CD4-positive, alpha-beta T cell treated with Interleukin-15 for 1 hour (primary cell): ENCODE measurements around the gene PACS1.

Source experiments
- DNase-seq: peaks from one replicate; pipeline ENCODE4 v3.0.0-alpha.2; 2020

The PACS1 gene

DNA sequence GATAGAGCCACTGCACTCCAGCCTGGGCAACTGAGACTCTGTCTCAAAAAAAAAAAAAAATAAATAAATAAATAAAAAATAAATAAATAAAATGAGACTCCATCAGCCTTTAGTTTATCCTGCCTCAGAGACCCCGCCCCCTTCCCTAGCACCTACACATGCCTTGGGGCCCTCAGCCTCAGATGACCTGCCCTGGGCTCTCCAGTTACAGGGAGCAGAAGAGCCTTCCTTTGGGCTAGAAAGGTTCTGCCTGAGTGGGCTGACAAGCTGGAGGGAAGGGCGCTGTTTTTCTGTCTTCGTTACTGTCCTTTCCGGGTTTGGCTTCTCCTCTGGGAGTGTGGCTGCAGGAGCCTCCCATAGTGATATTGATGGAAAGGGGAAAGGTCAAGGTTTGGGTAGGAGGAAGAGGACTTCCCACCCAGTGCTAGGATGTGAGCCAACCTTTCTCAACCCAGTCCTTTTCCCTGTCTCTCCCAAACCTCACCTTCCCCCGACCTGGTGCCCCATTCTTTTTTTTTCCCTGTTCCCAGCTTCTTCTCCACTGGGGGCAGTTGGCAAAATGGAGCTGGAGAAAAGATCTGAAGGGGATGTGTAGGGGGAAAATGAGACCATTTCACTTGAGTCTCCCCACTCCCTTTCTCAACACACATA, 19.4 kb upstream of the PACS1 start:
- no peak for DNase-seq

DNA sequence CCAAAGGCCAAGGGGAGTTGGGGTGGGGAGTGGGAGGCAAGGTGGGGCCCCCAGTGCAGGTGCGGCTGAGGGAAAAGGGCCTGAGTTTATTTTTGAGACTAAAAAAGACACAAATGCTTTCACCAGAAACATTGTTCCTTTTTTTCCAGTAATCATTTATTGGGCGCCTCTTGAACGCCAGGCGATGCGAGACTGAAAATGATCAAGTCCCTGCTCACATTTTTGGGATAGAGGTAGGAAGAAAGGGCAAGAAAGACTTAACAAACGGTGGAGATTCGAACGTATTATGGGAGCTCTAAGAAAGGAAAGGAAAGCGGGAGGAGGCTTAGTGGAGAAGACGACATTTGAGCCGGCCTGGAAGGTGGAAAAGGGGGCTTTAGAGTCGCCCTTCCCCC, 18.7 kb upstream of the PACS1 start:
- no peak for DNase-seq

DNA sequence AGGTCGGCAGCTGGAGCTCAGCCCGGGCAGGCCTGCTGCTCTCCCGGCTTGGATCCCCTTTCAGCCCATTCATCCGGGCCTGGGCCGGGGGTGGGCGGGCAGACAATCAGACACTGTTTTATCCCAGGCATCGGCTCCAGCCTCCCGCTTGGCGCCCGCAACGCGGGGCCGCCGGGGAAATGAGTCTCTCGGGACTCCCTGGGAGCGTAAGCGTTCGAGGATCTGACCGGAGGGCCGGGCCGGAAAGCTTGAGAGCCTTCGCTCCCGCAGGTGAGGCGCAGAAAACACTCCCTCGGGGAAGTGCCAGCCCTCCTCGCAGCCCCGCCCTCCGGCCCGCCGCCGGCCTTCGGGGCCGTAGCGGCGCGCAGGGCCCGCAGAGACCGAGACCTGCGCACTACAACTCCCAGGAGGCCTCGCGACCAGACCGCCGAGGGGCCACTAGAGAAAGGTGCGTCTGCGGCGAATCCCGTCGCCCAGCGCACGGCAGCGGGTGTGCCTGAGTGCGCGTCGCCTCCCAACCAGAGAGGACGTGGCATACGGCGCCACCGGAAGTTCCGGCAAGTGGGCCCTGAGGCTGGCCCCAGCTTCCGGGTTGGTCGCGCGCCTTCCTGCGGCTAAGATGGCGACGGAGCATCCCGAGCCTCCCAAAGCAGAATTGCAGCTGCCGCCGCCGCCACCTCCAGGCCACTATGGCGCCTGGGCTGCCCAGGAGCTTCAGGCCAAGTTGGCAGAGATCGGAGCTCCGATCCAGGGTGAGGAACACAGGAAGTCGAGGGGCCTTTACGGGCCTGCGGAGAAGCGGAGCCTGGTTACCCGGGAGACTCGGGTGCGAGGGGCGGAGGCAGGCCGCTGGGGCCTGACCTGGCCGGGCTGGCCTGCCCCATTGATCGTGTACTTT, 18.1 kb upstream of the PACS1 start, which contains the start of gene SF3B2:
Gene SF3B2 (plus strand): TSS at position 599 of the 898 bp plus-strand sequence. CDS start 21 bp downstream, at position 620.
- peak; percentile 98 for DNase-seq

DNA sequence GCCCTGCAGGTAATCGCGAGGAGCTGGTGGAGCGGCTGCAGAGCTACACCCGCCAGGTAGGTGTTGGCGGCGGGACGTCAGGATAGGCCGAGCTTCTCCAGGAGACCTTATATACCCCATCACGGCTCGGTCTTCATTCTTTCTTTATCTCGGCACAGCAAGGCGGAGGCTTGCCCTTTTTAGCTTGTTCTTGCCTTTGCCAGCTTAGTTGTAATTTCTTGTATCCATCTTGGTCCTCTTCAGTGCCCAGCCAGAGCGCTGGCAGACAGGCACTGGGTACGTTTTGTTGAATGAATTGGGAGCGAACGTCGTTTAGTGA, 17.4 kb upstream of the PACS1 start:
- no peak for DNase-seq

DNA sequence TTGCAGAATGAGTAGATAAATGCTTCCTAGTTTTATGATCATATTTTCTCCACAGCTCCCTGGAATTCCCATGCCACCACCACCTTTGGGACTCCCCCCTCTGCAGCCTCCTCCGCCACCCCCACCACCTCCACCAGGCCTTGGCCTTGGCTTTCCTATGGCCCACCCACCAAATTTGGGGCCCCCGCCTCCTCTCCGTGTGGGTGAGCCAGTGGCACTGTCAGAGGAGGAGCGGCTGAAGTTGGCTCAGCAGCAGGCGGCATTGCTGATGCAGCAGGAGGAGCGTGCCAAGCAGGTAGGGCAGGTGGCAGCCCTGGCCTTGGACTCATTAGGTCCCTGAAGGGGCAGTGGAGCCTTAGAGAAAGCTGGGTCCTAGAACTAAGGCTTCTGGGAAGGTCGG, 15.1 kb upstream of the PACS1 start:
- DNase-seq = no peak

DNA sequence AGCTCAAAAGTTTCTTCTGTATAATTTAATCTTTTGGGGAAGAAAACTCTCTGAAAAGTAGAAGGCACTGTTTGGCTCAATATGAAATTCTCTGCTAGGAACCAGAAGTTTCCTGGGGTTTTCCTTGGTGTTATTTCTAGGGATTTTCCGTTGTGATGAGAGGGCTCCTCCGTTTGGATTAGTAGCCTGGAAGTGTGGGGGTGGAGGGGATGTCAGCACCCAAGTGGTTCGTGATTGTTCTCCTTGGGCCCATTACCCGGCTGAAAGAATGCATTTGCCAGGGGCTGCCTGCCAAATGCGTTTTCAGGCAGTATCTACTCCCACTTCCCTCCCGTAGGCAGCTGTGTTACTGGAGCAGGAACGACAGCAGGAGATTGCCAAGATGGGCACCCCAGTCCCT, 13.6 kb upstream of the PACS1 start:
- no peak for DNase-seq

DNA sequence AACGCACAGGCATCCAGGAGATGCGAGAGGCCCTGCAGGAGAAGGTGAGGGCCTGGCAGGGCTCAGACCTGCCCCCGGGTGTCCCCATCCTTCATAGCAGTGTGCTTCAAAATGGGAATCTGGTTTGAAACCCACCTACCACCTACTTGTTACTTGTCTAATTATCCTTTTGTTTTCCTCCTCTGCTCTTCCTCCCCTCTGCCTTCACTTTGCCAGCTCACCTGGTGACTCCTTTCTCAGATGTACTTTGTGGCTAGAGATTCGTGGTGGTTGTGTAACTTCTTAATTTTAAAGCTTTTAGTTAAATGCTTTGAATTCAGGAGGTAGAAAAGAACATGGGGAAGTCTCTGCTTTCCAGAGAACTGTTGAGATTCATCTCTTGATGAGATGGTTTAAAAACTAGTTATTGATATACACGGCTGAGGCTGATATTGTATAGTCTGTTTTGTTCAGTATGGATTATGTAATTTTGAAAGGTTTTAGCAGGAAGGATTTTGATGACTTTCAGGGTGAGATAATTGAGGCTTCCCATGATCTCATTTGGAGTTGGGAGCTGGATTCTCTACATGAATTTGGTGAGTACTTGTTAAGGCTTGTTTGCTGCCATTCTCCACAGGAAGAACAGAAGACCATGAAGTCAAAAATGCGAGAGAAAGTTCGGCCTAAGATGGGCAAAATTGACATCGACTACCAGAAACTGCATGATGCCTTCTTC, 9.9 kb upstream of the PACS1 start:
- DNase-seq = no peak

DNA sequence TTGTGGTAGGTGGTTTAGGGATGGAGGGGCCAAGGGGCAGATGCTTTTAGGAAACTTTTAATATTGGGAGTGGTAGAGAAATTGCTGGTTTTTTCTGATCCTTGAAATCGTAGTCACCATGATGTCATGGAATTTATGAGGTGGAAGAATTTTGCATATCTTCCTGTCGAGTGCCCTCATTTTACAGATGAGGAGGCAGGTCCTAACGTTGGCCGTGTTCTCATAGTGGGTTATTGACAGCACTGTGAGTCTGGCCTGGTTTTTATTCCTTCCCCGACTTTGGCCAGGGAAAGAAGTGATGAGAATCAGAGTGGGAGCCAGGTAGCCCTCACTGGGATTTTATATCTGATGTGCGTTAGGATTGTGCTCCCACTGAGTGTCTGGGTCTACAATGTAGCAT, 8.8 kb upstream of the PACS1 start:
- no peak for DNase-seq

DNA sequence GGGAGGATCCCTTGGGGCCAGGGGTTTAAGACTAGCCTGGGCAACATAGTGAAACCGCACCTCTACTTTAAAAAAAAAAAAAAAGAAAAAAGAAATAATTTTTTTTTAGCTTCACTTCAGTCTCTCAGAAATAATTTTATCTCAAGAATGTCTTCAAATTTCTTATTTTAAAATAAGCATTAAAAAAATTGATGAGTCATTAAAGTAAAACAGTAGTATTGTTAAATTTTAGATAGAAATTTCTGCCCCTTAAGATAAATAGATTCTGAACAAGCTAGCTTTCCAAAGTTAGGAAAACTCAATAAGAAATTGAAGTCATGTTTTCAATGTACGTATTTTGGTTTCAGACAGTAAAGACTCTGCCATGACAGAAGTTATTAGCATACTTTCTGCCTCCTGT, 7.7 kb upstream of the PACS1 start:
- no peak for DNase-seq

DNA sequence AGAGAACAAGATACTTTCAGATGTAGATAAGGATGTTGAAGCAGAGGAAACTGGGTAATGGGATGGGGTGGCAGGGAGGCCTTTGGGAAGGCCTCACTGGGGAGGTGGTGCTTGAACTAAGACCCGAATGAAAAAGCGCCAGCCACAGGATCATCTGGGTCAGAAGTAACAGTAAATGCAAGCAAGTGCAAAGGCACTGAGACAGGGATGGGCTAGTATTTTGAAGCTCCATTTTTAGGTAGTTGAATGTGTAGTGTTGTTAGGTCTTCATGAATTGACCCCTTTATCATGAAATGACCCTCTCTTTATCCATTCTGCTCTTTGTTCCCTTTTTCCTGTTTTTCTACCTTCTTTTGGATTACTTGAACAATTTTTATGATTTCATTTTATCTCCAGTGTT, 6.2 kb upstream of the PACS1 start:
- DNase-seq = no peak

DNA sequence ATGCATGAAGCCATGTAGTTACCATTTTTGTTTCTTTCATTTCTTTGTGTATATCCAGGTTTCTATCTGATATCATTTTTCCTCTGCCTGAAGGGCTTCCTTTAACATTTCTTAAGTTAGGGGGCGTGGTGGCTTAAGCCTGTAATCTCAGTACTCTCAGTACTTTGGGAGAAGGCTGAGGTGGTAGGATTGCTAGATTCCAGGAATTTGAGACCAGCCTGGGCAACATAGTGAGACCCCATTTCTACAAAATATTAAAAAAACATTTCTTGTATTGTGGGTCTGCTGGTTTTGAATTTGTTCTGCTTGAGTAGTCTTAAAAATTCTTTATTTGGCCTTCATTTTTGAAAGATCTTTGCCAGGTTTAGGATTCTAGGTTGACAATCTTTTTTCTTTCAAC, 5.5 kb upstream of the PACS1 start:
- no peak for DNase-seq

DNA sequence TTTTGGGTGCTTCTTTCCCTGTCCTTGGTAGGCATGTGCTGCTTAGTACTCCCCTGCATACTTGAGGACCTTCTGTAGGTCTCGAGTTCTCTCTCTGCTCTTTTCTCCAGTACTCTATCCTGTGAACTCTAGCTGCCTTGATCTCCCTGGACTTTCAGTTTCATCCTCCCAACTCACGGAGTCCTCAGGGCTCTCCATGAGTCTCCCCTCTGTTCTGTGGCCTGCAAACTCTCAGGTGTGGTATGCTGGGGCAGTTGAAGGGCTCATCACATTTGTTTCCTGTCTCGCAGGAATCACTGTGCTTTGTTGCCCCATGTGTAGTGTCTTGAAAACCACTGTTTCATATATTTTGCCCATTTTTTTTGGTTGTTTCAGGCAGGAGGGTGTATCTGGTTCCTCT, 3.3 kb upstream of the PACS1 start:
- DNase-seq = no peak

DNA sequence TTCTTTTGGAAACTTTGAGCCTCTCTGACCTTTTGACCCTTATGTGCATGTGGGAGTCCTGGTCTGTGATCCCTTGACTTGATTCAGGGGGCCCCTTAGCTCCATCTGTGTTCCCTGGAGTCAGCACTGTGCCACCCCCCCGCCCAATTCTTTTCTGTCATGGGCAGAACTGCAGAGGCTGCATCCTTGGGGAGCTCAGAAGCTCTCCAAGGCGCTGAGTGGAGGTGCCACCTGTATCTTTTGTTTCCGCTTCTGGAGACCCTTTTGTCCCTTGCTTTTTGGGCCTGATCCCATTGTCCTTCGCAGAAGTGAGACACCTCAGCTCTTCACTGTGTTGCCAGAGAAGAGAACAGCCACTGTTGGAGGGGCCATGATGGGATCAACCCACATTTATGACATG, 2.4 kb upstream of the PACS1 start:
- no peak for DNase-seq

DNA sequence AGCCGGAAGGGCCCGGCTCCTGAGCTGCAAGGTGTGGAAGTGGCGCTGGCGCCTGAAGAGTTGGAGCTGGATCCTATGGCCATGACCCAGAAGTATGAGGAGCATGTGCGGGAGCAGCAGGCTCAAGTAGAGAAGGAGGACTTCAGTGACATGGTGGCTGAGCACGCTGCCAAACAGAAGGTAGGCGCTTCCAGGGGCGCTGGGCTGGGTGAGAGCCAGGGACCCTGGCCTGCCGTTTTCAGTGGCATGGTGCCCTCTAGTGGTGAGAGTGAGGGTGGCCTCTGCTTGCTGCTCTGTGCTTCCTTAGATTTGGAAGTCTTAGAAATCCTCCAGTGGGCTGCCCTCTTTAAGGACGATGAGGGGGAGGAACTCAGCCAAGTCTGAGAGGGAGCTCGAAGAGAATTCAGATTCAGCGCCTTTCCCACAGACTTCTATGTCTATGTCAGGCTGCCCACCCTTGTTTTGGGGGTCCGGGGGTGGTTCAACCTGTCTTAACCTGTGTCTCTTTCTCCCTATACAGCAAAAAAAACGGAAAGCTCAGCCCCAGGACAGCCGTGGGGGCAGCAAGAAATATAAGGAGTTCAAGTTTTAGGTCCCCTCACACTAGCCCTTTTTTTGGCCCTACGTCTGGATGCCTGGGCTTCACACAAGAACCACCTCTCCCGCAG, 1.8 kb upstream of the PACS1 start:
- peak; percentile 72 for DNase-seq

DNA sequence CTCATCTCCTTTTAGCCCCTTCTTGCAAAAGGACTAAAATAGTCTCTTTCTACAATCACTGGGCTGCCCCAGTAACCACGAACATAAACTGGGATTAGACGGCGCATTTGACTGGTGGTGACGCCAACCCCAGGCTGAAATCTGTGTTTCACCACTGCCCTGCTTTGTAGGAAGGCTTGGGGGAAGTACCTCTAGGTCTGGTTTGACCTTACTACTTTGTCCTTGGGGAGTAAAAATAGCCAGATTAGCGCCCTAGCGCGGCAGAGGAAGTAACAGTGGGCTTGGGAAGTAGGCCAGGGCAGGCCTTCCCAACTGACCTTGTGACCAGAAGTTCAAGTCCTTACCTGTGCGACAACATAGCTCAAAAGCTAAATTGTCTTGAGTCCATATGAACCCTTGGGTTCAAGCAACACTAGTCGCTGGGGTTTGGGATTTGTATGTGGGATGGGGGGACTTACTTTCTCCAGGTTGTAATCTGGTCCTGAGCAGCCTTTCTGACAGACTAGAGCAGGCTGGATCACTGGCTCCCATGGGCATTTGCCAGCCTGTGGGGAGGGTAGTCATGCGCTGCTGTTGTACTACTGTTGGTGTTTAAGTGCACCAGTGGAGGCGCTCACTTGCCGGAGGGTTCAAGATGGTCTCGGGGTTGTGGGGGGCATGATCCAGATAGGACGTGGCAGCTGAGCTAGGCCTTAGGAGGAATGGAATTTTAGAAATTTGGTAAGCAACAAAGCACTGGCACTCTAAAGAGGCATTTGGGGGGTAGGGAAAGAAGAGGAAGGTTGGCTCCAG, 953 bp upstream of the PACS1 start:
- DNase-seq = peak; percentile 65

DNA sequence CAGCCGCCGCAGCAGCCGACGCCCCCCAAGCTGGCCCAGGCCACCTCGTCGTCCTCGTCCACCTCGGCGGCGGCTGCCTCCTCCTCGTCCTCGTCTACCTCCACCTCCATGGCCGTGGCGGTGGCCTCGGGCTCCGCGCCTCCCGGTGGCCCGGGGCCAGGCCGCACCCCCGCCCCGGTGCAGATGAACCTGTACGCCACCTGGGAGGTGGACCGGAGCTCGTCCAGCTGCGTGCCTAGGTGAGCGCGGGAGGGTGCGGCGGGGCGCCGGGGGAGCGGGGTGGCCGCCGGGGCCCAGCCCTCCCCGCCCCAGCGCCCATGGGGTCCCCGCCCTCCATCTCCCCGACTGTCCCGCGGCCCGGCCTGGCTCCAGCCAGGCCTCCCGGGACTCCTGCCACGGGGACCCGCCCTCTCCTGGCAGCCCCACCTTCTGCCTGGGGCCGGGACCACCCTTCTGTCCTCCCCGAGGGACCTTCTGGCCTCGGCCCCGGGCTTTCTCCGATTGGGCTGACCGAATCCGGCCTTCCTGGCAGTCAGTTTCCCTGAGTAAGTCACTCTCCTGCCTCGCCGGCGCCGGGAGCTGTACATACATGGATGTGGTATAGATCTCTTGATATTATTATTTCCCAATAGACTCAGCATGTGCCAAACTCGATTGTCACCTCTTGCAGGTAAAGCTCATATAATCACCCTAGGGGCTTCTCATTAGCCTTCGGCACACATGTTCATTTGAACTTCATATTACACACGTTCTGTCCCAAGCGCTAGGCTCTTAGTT, 720 bp downstream of the PACS1 start:
- no peak for DNase-seq

DNA sequence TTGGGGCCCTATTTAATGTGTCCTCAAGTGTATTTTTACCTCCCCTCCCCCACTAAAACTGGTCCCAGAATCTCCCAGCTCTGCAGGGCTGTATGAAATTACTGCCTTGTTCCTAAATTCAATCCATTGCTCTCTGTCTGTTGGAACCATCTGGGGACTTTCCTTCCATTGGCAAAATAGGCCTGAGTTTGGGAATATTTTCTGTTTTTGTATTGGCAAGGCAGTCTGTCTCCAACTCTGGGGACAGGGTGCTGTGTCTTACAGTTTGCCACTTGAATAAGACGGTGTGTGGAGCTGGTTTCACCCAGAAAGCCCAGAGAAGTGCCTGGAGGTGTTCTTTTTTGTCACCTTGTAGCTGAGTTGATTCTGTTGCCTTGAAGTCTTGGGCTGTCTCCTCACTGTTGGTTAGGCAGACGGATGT, 1.3 kb downstream of the PACS1 start:
- no peak for DNase-seq

DNA sequence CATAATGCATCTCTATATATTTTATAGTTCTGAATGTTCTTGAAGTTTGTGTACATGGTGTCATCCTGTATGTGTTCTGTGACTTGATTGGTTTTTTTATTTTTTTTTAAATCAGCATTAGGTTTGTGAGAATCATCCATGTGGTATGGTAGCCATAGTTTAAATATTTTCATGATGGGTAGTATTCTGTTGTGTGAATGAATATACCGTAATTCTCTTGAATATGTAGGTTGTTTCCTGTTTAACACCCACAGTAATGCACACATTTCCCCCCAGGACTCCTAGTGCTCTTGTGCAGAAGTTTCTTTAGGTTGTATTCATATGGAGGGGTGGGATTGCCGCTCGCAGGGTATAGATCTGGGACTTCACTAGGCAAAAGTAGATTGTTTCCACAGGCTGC, 2.0 kb downstream of the PACS1 start:
- DNase-seq = no peak

DNA sequence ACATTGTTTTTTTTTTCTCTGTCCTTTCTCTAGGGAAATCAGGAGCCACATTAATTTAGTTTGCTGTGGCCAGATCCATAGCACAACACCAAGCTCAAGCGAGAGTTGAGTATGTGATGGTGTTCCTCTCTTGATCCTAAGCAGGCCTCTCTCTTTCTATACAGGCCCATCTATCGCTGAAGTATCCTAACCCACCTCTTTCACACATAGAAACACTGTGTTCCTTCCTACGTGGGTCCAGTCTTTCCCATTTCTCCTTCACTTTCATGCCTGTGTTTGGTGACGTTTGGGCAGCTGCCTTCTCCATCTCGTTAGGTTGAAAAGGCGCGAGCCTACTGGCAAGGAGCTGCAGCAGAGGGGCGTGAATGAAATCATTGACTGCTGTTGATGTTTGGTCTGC, 2.4 kb downstream of the PACS1 start:
- no peak for DNase-seq

DNA sequence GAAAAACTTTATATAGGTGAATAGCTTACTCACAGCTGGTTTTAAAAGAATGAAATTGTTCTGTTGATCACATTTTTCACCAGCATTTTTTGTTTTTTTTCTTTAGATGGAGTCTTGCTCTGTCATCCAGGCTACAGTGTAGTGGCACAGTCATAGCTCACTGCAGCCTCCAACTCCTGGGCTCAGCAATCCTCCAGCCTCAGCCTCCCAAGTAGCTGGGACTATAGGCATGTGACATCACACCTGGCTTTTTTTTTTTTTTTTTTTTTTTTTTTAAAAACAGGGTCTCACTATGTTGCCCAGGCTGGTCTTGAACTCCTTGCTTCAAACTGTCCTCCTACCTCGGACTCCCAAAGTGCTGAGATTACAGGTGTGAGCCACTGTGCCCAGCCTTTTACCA, 3.6 kb downstream of the PACS1 start:
- no peak for DNase-seq

DNA sequence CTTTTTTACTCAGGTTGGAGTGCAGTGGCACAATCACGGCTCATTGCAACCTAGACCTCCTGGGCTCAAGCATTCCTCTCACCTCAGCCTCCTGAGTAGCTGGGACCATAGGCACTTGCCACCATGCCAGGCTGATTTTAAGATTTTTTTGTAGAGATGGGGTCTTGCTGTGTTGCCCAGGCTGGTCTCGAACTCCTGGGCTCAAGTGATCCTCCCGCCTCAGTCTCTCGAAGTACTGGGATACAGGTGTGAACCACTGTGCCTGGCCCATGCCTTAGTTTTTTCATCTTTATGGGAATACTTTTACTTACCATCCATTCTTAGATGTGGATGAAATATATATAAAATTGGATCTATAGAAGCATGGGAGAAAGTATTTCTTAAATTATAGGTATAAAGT, 5.2 kb downstream of the PACS1 start:
- DNase-seq = no peak

DNA sequence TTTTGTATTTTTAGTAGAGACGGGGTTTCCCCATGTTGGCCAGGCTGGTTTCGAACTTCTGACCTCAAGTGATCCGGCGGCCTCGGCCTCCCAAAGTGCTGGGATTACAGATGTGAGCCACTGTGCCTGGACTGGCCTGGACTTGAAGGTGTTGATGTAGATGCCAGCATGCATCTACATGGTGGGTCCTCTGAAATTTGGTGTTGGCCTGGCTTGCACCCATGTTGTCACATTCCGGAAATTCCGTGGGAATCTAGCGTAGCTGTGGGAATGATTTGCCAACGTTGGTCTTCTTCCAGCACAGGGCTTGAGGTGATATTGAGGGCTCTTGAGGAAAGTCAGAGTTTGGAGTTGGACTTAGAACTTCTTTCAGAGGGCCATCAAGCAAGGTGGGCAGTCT, 6.5 kb downstream of the PACS1 start:
- no peak for DNase-seq
